ENCODE results near the gene TSPEAR.

DNA sequence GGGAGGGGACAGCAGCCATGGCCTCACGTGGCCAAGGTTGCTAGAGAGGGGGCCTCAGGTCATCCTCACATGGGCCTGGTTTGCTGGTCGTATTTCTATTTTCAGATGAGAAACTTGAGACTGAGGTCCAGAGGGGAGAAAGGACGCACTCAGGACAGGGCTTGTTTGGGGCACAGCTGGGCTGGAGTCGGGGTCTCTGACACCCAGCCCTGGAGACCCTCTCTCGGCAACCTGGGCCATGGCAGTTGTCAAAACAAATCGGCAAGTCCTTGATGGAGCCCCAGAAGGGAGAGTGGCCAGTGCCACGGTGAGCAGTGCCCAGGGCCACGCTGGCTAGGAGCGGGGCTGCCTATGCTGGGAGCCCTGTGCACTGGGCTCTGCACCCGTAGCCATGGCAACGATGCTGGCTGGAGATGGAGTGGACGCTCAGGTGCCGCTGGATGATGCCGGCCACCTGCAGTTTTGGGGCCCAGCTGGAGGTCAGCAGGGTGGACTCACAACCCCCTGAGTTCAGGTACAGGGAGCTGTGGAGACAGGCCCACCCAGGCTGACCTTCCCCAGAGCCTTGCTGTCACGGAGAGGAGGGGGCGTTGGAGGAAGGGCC is 244.9 kb downstream of the TSPEAR start:
- no peak for TF ChIP-seq CREB3 (CRISPR knock-in tag; IDR thresholded peaks at IDR 0.05)
- no peak for TF ChIP-seq NPAS2 (CRISPR knock-in tag; IDR thresholded peaks at IDR 0.05; ENCODE audit: borderline replicate concordance)
- TF ChIP-seq, protein P1, sequence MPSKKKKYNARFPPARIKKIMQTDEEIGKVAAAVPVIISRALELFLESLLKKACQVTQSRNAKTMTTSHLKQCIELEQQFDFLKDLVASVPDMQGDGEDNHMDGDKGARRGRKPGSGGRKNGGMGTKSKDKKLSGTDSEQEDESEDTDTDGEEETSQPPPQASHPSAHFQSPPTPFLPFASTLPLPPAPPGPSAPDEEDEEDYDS (CRISPR knock-in tag; IDR thresholded peaks at IDR 0.05) = no peak
- no peak for TF ChIP-seq NFRKB (IDR thresholded peaks at IDR 0.05)
- TF ChIP-seq PAWR (CRISPR knock-in tag; IDR thresholded peaks at IDR 0.05; ENCODE audit: borderline replicate concordance) = no peak
- no peak for TF ChIP-seq ETV6 (CRISPR knock-in tag; conservative IDR thresholded peaks at IDR 0.05)
- TF ChIP-seq TARDBP (CRISPR knock-in tag; IDR thresholded peaks at IDR 0.05) = no peak
- no peak for TF ChIP-seq KLF16 (CRISPR knock-in tag; IDR thresholded peaks at IDR 0.05)
- no peak for TF ChIP-seq YY1 (IDR thresholded peaks at IDR 0.05; ENCODE audit: insufficient read depth, insufficient replicate concordance, low read depth, low read length)
- no peak for TF ChIP-seq ZSCAN20 (CRISPR knock-in tag; IDR thresholded peaks at IDR 0.05; ENCODE audit: borderline replicate concordance)
- no peak for TF ChIP-seq BHLHE40 (IDR thresholded peaks at IDR 0.05; ENCODE audit: low read length)
- TF ChIP-seq AFF4 (CRISPR knock-in tag; IDR thresholded peaks at IDR 0.05) = no peak
